T-helper 17 cell (primary cell): ENCODE measurements around the gene SLFN12. TPM values are rescaled to one million over a fixed set of nuclear protein-coding genes. Genes with fewer than 3 reads are reported as not detected.
A peak's percentile ranks its signal among the peaks of the same experiment; 100 is the strongest.
"Not testable (repeated sequence)": the region's sequence is repeated elsewhere in the genome, so short reads cannot be mapped to it uniquely, and the experiment has no call there.

Experiments
- ATAC-seq: fragments of 150-1000 bp; cut with Tn5 transposase; 2 replicates; pipeline ENCODE4 v1.10.0; 2021; ENCODE audit warnings: mild to moderate bottlenecking, moderate library complexity
- DNase-seq, 3 donors: peaks; one replicate each; pipeline versions ENCODE4 v3.0.0 to v3.0.0-alpha.2; 2020 to 2021
- H3K9me3 ChIP-seq: one replicate; pipeline ENCODE4 v1.7.0; 2013; ENCODE audit warnings: low read length, mild to moderate bottlenecking; ENCODE audit not compliant: control insufficient read depth, poor library complexity, severe bottlenecking
- H3K27ac Mint-ChIP-seq: one replicate; pipeline ENCODE4 v1.8.0; 2022; ENCODE audit warnings: mild to moderate bottlenecking, moderate library complexity, mixed read lengths
- H3K27me3 Mint-ChIP-seq: one replicate; pipeline ENCODE4 v1.8.0; 2022; ENCODE audit warnings: mixed read lengths
- H3K36me3 Mint-ChIP-seq: one replicate; pipeline ENCODE4 v1.8.0; 2022; ENCODE audit warnings: low read depth, mixed read lengths
- H3K4me1 Mint-ChIP-seq: one replicate; pipeline ENCODE4 v1.8.0; 2022; ENCODE audit warnings: mild to moderate bottlenecking, mixed read lengths
- H3K4me3 Mint-ChIP-seq: one replicate; pipeline ENCODE4 v1.8.0; 2022; ENCODE audit warnings: mild to moderate bottlenecking, moderate library complexity, mixed read lengths
- total RNA-seq, 4 donors: library from RNA in 2 of 4; stranded (reverse) in 2 of 4; gene quantifications; one replicate each; pipeline ENCODE4 v1.2.3 and lab custom pipeline; 2022 to 2026

The SLFN12 gene
- 1 to 10 TPM; 5.3 to 5.4 TPM for total RNA-seq
- 8.1 to 17.6 reads per million in 2 donors for total RNA-seq (lab: John Stamatoyannopoulos, UW)

GRCh38 chr17:35432176-35433074, at the start of gene SLFN12:
Gene SLFN12, minus strand, starts transcription at chr17:35432500. Its CDS starts 9,472 bp downstream, at chr17:35423028.
- Mint-ChIP-seq H3K27ac (peak within 1 kb of the TSS; percentile 94), H3K27me3 (no peaks in the 10 kb centered on the region), H3K4me1 (peaks cover 34% of the 10 kb centered on the region), H3K4me3 (peak within 1 kb of the TSS; percentile 98), H3K36me3 (peaks cover 2% of the 10 kb centered on the region)
- peak; percentile 96 for ATAC-seq
- H3K9me3 ChIP-seq: no peaks in the 10 kb centered on the region
- peak in 2 of 3 donors; percentile 29 to 34 for DNase-seq

DNA sequence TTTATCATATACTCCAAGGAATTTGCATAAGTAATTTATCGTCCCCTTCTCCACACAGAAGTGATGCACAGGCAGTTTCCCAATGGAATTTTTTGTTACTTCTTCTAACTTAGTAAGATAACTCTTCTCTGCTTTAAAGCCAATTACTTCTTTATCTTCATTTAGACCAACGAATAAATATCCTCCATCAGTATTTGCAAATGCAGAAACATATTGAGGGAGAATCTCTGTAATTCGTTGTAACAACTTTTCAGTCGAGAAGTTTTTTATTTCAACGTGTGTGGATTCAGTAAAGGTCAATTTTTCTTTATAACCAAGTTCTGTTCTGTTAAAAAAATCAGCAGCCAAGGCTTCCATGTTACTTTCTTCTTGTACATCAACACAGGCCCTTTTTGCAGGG, 47.0 kb upstream of the SLFN12 start:
- Mint-ChIP-seq H3K27me3 (no peaks in the 10 kb centered on the region), H3K4me1 (peaks cover 33% of the 10 kb centered on the region), H3K36me3 (peaks cover 25% of the 10 kb centered on the region), H3K4me3 (no peak overlapping the region), H3K27ac (peak overlapping the region; percentile 39)
- no peak for DNase-seq
- H3K9me3 ChIP-seq: no peaks in the 10 kb centered on the region
- no peak for ATAC-seq

DNA sequence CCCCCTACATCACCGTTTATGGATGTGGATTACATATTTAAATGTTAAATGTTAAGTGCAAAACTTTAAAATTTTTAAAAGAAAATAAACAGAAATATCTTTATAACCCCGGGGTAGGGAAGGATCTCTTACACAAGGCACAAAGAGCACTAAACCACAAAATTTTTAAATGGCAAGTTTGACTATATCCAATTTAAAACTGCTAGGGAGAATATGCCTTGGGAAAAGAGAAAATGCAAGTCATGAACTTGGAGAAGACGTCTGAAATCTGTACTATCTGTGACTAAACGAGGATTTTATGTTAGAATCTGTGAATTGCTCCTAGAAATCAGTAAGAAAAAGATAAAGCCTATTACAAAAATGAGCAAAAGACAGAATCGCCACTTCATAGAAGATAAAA, 44.9 kb upstream of the SLFN12 start:
- Mint-ChIP-seq H3K36me3 (peaks cover 18% of the 10 kb centered on the region), H3K4me1 (peaks cover 30% of the 10 kb centered on the region), H3K27ac (peak overlapping the region; percentile 35), H3K27me3 (no peaks in the 10 kb centered on the region), H3K4me3 (no peak overlapping the region)
- H3K9me3 ChIP-seq: no peaks in the 10 kb centered on the region
- DNase-seq (no peak), ATAC-seq (no peak)

DNA sequence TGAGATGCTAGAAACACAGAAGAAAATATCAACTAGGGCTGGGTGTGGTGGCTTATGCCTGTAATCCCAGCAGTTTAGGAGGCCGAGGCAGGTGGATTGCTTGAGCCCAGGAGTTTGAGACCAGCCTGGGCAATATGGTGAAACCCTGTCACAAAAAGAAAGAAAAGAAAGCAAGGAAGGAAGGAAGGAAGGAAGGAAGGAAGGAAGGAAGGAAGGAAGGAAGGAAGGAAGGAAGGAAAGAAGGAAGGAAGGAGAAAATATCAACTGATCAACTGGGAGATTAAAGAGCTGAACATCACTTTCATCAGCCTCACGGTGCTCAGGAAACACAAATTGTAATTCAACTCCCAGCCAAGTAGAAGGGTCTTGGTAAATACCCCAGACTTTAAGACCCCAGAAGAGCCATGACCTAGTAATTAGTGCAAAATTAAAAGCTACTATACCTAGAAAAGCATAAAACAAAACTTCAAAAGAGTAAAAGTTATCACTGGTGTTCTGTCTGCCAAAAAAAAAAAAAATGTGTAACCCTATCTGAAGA, 44.1 kb upstream of the SLFN12 start:
- peaks cover 17% of the 10 kb centered on the region for H3K36me3 Mint-ChIP-seq
- no peak overlapping the region for H3K4me3 Mint-ChIP-seq
- ATAC-seq (no peak), DNase-seq (no peak)
- H3K9me3 ChIP-seq: no peaks in the 10 kb centered on the region
- H3K27ac Mint-ChIP-seq: peak overlapping the region; percentile 3
- H3K4me1 Mint-ChIP-seq: peaks cover 27% of the 10 kb centered on the region
- H3K27me3 Mint-ChIP-seq: no peaks in the 10 kb centered on the region

GRCh38 chr17:35468475-35468874, 36.2 kb upstream of the SLFN12 start:
- H3K36me3 Mint-ChIP-seq: no peaks in the 10 kb centered on the region

DNA sequence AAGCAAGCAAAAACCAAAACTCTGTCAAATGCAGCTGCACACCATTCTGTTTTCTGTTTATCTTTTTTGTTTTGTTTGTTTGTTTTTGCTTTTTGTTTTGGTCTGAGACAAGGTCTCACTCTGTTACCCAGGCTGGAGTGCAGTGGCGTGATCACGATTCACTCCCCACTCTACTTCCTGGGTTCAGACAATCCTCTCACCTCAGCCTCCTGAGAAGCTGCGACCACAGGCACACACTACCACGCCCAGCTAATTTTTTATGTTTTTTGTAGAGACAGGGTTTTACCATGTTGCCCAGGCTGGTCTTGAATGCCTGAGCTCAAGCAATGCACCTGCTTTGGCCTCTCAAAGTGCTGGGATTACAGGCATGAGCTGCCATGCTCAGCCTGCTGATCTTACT, 35.5 kb upstream of the SLFN12 start:
- peak; percentile 89 for ATAC-seq
- H3K4me3 Mint-ChIP-seq: no peak overlapping the region
- peaks cover 13% of the 10 kb centered on the region for H3K4me1 Mint-ChIP-seq
- H3K36me3 Mint-ChIP-seq: no peaks in the 10 kb centered on the region
- no peaks in the 10 kb centered on the region for H3K9me3 ChIP-seq
- no peak for DNase-seq
- H3K27me3 Mint-ChIP-seq: no peaks in the 10 kb centered on the region
- peak overlapping the region; percentile 64 for H3K27ac Mint-ChIP-seq

More at GRCh38 chr17:35468475-35468874, 36.2 kb upstream of the SLFN12 start:
- ATAC-seq (no peak), DNase-seq (no peak)
- H3K27ac Mint-ChIP-seq: no peak overlapping the region
- no peaks in the 10 kb centered on the region for H3K9me3 ChIP-seq
- H3K4me1 Mint-ChIP-seq: peaks cover 13% of the 10 kb centered on the region
- no peaks in the 10 kb centered on the region for H3K27me3 Mint-ChIP-seq
- peak overlapping the region; percentile 4 for H3K4me3 Mint-ChIP-seq

DNA sequence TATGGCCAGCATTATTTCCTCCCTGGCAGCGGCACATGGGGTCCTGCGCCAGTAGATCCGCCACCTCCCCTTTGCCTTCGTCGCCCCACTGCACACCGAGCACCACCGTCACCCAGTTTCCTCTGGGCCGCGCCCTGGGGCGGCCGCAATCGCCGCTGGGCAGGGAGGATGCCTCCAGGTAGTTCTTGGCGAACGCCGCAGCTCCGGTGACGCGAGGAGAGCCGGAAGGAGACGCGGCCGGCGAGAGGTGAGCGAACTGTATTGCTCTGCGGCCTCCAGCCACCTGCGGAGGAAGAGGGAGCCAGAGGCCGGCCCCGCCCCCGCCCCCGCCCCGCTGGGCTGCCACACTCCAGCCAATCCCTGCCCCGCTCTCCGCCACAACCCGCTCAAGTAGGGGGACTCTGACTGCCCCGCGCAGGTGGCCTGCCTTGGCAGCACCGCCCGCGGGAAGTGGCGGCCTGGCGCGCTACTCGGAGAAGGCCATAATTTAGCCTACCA, 28.1 kb upstream of the SLFN12 start:
- DNase-seq (peak; percentile 35 to 50 (median 37)), ATAC-seq (peak; percentile 93)
- H3K4me3 Mint-ChIP-seq: peak overlapping the region; percentile 77
- no peaks in the 10 kb centered on the region for H3K36me3 Mint-ChIP-seq
- H3K27ac Mint-ChIP-seq: peak overlapping the region; percentile 8
- no peaks in the 10 kb centered on the region for H3K9me3 ChIP-seq
- H3K27me3 Mint-ChIP-seq: no peaks in the 10 kb centered on the region
- H3K4me1 Mint-ChIP-seq: peaks cover 11% of the 10 kb centered on the region

GRCh38 chr17:35454035-35454434, 21.7 kb upstream of the SLFN12 start:
- H3K4me3 Mint-ChIP-seq, H3K36me3 Mint-ChIP-seq, H3K27me3 Mint-ChIP-seq, H3K4me1 Mint-ChIP-seq, ATAC-seq, H3K9me3 ChIP-seq, H3K27ac Mint-ChIP-seq, DNase-seq: not testable (repeated sequence)

DNA sequence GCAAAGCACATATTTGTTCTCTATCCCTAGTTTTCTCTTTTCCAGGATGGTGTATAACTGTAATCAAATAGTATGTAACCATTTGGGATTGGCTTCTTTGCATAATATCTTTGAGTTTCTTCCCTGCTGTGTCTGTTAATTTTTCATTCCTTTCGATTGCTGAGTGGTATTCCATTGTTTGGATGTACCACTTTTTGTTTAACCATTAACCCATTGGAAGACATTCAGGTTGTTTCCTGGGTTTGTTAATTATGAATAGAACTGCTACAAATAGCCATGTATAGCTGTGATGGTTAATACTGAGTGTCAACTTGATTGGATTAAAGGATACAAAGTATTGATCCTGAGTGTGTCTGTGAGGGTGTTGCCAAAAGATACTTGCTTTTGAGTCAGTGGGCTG, 20.9 kb upstream of the SLFN12 start:
- no peak for ATAC-seq
- H3K9me3 ChIP-seq: no peaks in the 10 kb centered on the region
- DNase-seq: no peak
- no peak overlapping the region for H3K27ac Mint-ChIP-seq
- peaks cover 2% of the 10 kb centered on the region for H3K36me3 Mint-ChIP-seq
- no peaks in the 10 kb centered on the region for H3K27me3 Mint-ChIP-seq
- peaks cover 3% of the 10 kb centered on the region for H3K4me1 Mint-ChIP-seq
- no peak overlapping the region for H3K4me3 Mint-ChIP-seq

DNA sequence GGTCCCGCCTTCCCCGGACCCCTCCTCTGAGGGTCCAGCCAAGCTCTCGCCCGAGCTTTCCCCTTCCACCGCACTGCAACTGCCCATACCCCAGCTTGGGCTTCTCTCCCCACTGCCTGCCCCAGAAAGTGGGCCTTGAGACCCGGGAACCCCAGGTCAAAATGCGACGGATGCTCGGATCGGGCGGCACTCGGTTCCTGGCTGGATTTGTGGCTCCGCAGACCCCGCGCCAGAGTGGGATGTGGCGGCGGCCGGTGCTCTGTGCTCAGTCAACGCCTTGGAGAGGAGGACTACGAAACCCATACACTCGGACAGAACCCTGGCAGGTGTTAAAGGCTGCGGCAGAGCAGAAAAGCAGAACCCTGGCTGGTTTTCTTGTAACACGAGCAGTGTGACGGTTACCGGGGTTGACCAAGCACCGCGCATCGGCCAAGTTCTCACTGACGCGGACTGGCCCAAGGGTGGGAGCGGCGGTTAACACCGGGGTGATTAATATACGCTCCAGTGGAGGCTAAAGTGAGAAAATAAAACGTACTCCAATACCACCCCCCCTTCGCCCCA, 17.2 kb upstream of the SLFN12 start:
- Mint-ChIP-seq H3K36me3 (peaks cover 4% of the 10 kb centered on the region), H3K27me3 (no peaks in the 10 kb centered on the region), H3K4me1 (peaks cover 3% of the 10 kb centered on the region), H3K4me3 (peak overlapping the region; percentile 77), H3K27ac (peak overlapping the region; percentile 74)
- DNase-seq (no peak), ATAC-seq (no peak)
- no peaks in the 10 kb centered on the region for H3K9me3 ChIP-seq

DNA sequence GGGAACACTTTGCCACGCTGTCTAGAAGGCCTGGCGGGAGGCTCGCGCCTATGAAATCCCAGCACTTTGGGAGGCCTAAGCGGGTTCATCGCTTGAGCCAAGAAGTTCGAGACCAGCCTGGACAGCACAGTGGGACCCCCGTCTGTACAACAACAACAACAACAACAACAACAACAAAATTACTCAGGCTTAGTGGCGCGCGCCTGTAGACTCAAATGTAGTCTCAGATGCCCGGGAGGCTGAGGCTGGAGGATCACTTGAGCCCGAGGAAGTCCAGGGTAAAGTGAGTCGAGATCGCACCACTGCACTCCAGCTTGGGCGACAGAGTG, 16.6 kb upstream of the SLFN12 start:
- peaks cover 4% of the 10 kb centered on the region for H3K36me3 Mint-ChIP-seq
- H3K27me3 Mint-ChIP-seq: no peaks in the 10 kb centered on the region
- H3K4me3 Mint-ChIP-seq: peak overlapping the region; percentile 85
- H3K4me1 Mint-ChIP-seq: peaks cover 3% of the 10 kb centered on the region
- DNase-seq: no peak
- ATAC-seq: no peak
- no peaks in the 10 kb centered on the region for H3K9me3 ChIP-seq
- H3K27ac Mint-ChIP-seq: peak overlapping the region; percentile 74

- no peaks in the 10 kb centered on the region for H3K9me3 ChIP-seq
- H3K36me3 Mint-ChIP-seq: peaks cover 4% of the 10 kb centered on the region
- H3K4me3 Mint-ChIP-seq: peak within 1 kb of the TSS; percentile 85
- H3K27me3 Mint-ChIP-seq: no peaks in the 10 kb centered on the region
- peak within 1 kb of the TSS; percentile 74 for H3K27ac Mint-ChIP-seq
- DNase-seq: peak; percentile 61 to 69 (median 63)
- peak; percentile 97 for ATAC-seq
- H3K4me1 Mint-ChIP-seq: peaks cover 3% of the 10 kb centered on the region
These were observed 16.1 kb upstream of the SLFN12 start, which contains the start of gene SLFN13 for GRCh38 chr17:35448214-35448898. Gene SLFN13, minus strand, starts transcription at chr17:35448766. Its CDS starts 3,086 bp downstream, at chr17:35445680.

DNA sequence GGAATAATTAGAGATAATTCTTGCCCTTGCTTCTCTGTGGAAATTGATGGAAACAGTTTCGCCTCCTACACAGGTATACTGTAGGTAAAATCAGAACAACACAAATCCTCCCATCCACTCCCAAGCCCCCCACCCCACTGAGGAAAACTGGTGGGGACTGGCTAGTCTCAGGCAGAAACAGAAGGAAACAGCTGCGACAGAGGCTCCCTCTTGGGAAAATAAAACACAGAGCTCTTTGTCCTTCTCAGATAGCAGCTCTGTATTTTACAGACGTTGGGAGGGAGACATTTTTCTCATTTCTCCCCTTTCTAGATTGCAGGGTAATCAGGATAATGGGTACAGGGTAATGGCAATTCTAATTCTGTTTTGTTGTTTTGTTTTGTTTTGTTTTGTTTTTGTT, 15.2 kb upstream of the SLFN12 start:
- Mint-ChIP-seq H3K27ac (peak overlapping the region; percentile 74), H3K36me3 (peaks cover 4% of the 10 kb centered on the region), H3K27me3 (no peaks in the 10 kb centered on the region), H3K4me1 (no peaks in the 10 kb centered on the region), H3K4me3 (peak overlapping the region; percentile 85)
- no peak for ATAC-seq
- no peaks in the 10 kb centered on the region for H3K9me3 ChIP-seq
- no peak for DNase-seq
